Measurements from ENCODE around the gene TXNRD2.

Gene TXNRD2

GRCh38 chr22:19988965-19989724, 47.5 kb upstream of the TXNRD2 start:
- TF ChIP-seq, protein P1, sequence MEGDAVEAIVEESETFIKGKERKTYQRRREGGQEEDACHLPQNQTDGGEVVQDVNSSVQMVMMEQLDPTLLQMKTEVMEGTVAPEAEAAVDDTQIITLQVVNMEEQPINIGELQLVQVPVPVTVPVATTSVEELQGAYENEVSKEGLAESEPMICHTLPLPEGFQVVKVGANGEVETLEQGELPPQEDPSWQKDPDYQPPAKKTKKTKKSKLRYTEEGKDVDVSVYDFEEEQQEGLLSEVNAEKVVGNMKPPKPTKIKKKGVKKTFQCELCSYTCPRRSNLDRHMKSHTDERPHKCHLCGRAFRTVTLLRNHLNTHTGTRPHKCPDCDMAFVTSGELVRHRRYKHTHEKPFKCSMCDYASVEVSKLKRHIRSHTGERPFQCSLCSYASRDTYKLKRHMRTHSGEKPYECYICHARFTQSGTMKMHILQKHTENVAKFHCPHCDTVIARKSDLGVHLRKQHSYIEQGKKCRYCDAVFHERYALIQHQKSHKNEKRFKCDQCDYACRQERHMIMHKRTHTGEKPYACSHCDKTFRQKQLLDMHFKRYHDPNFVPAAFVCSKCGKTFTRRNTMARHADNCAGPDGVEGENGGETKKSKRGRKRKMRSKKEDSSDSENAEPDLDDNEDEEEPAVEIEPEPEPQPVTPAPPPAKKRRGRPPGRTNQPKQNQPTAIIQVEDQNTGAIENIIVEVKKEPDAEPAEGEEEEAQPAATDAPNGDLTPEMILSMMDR (IDR thresholded peaks at IDR 0.05) = no peak
- no peak overlapping the region for H3K27ac ChIP-seq
- H3K4me1 ChIP-seq (ENCODE audit: control insufficient read depth in 1 of 2, insufficient read depth in 1 of 2, low read depth in 1 of 2, low read length in 1 of 2) = peaks cover 9 to 12% of the 10 kb centered on the region in 2 experiments
- no peaks in the 10 kb centered on the region for H3K36me3 ChIP-seq
- no peaks in the 10 kb centered on the region for H3K9me3 ChIP-seq
- no peak overlapping the region for H3K4me3 ChIP-seq (ENCODE audit: low read depth in 1 of 2, low read length in 1 of 2)
- H3K27me3 ChIP-seq = peaks cover 31% of the 10 kb centered on the region

GRCh38 chr22:19988331-19988808, 46.8 kb upstream of the TXNRD2 start:
- TF ChIP-seq, protein P1 (IDR thresholded peaks at IDR 0.05) = no peak
- Histone ChIP-seq H3K4me1 (ENCODE audit: control insufficient read depth in 1 of 2, insufficient read depth in 1 of 2, low read depth in 1 of 2, low read length in 1 of 2) (peaks cover 9 to 12% of the 10 kb centered on the region in 2 experiments), H3K27ac (no peak overlapping the region), H3K9me3 (no peaks in the 10 kb centered on the region), H3K36me3 (no peaks in the 10 kb centered on the region), H3K4me3 (ENCODE audit: low read depth in 1 of 2, low read length in 1 of 2) (no peak overlapping the region), H3K27me3 (peaks cover 31% of the 10 kb centered on the region)

GRCh38 chr22:19987394-19988306, 46.0 kb upstream of the TXNRD2 start:
- Histone ChIP-seq H3K4me3 (ENCODE audit: low read depth in 1 of 2, low read length in 1 of 2) (peak overlapping the region in 1 of 2 experiments; percentile 80), H3K27me3 (peaks cover 31% of the 10 kb centered on the region), H3K27ac (no peak overlapping the region), H3K9me3 (no peaks in the 10 kb centered on the region), H3K36me3 (no peaks in the 10 kb centered on the region), H3K4me1 (ENCODE audit: control insufficient read depth in 1 of 2, insufficient read depth in 1 of 2, low read depth in 1 of 2, low read length in 1 of 2) (peaks cover 9 to 12% of the 10 kb centered on the region in 2 experiments)
- TF ChIP-seq, protein P1 (IDR thresholded peaks at IDR 0.05) = no peak

DNA sequence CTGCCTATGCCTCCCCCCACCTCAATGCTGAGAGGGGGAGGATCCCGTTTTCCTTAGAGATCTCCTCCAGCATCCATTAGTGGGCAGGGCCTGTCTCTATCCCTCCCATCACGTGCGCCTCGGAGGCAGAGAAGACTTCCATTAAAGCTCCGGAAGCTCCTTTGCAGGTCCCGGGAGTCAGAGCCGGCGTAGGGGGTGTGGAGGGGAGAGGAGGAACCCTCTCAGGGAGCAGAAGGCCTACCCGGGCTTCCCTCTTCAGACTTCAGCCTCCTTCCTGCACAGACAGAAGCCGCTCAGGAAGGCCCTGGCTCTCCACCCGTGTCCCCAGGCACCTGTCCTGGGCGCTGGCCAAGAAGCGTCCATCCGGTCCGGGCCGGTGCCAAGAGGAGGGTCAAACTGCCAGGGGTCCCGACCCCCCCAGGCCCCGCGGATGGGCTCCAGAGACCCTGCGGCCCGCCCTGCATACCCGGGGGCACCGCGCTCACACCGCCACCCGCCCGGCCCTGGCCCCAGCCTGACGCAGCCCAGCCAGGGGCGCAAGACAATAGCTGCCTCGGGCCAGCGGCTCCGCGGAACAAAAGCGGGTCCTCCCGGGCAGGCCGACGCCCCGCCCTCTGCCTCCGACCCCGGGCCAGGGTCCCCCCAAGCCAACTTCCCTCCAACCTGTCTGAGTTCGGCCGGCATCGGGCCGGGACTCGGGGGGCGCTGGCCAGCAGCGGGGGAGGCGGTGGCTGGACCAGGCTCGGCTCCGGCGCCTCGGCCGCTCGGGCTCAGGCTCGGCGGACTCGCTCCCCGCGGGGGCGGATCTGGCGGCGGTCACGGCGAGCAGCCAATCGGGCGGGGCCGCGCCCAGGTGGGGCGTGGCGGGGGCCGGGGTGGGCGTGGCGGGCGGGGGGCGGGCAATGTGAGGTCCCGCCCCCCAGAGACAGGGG, 45.1 kb upstream of the TXNRD2 start:
- H3K27me3 ChIP-seq = peaks cover 31% of the 10 kb centered on the region
- no peaks in the 10 kb centered on the region for H3K9me3 ChIP-seq
- TF ChIP-seq, protein P1 (IDR thresholded peaks at IDR 0.05) = no peak
- H3K27ac ChIP-seq = peak overlapping the region; percentile 18
- H3K36me3 ChIP-seq = no peaks in the 10 kb centered on the region
- peak overlapping the region; percentile 59 to 80 for H3K4me3 ChIP-seq (ENCODE audit: low read depth in 1 of 2, low read length in 1 of 2)
- H3K4me1 ChIP-seq (ENCODE audit: control insufficient read depth in 1 of 2, insufficient read depth in 1 of 2, low read depth in 1 of 2, low read length in 1 of 2) = peaks cover 9 to 12% of the 10 kb centered on the region in 2 experiments

GRCh38 chr22:19986011-19986409, 44.4 kb upstream of the TXNRD2 start:
- no peaks in the 10 kb centered on the region for H3K9me3 ChIP-seq
- H3K4me1 ChIP-seq (ENCODE audit: control insufficient read depth in 1 of 2, insufficient read depth in 1 of 2, low read depth in 1 of 2, low read length in 1 of 2) = peaks cover 9 to 12% of the 10 kb centered on the region in 2 experiments
- H3K27me3 ChIP-seq = peaks cover 31% of the 10 kb centered on the region
- H3K4me3 ChIP-seq (ENCODE audit: low read depth in 1 of 2, low read length in 1 of 2) = peak overlapping the region; percentile 59 to 80
- H3K27ac ChIP-seq = no peak overlapping the region
- no peaks in the 10 kb centered on the region for H3K36me3 ChIP-seq
- TF ChIP-seq, protein P1 (IDR thresholded peaks at IDR 0.05) = no peak
